Measurements from ENCODE around the gene RSPH10B.
"Not testable (repeated sequence)": the region's sequence is repeated elsewhere in the genome, so short reads cannot be mapped to it uniquely, and the experiment has no call there.

GRCh38 chr7:6010370-6010769, 39.9 kb upstream of the RSPH10B start:
- not testable (repeated sequence) for TF ChIP-seq CTCF, POLR2A (IDR thresholded peaks at IDR 0.05)

All from transverse colon (tissue), 3 donors.